Loucy (cell line): ENCODE measurements around the gene KRTAP1-3.
"Not testable (repeated sequence)": the region's sequence is repeated elsewhere in the genome, so short reads cannot be mapped to it uniquely, and the experiment has no call there.

ENCODE experiments used
- H2AFZ ChIP-seq: fragments of 200-600 bp; sonication (generic); 2 replicates; pipeline ENCODE4 v1.6.0; 2016; ENCODE audit warnings: antibody characterized with exemption, mild to moderate bottlenecking, low read length, moderate library complexity
- H3F3A ChIP-seq: fragments of 200-600 bp; 2 replicates; pipeline ENCODE4 v1.6.0; 2016; ENCODE audit warnings: antibody characterized with exemption, low read depth, mild to moderate bottlenecking
- H3K27me3 ChIP-seq: fragments of 200-600 bp; sonication (generic); 2 replicates; pipeline ENCODE4 v1.6.1; 2014; ENCODE audit warnings: low read length, mild to moderate bottlenecking; ENCODE audit not compliant: insufficient read depth, poor library complexity, severe bottlenecking
- H3K36me3 ChIP-seq: fragments of 200-600 bp; sonication (generic); 2 replicates; pipeline ENCODE4 v1.6.1; 2016; ENCODE audit warnings: low read length; ENCODE audit not compliant: insufficient read depth
- H3K4me1 ChIP-seq: fragments of 200-600 bp; sonication (generic); 2 replicates; pipeline ENCODE4 v1.5.1; 2014; ENCODE audit warnings: low read length, mild to moderate bottlenecking; ENCODE audit not compliant: insufficient read depth, poor library complexity, severe bottlenecking
- H3K4me2 ChIP-seq: fragments of 200-600 bp; sonication (generic); 2 replicates; pipeline ENCODE4 v1.6.0; 2014; ENCODE audit warnings: antibody characterized with exemption, low read length, low read depth, mild to moderate bottlenecking; ENCODE audit not compliant: poor library complexity, severe bottlenecking
- H3K4me3 ChIP-seq: fragments of 200-600 bp; sonication (generic); 2 replicates; pipeline ENCODE4 v1.5.1; 2014; ENCODE audit warnings: low read length, mild to moderate bottlenecking, mixed read lengths; ENCODE audit not compliant: poor library complexity, severe bottlenecking
- H3K79me2 ChIP-seq: fragments of 200-600 bp; sonication (generic); 2 replicates; pipeline ENCODE4 v1.6.1; 2014; ENCODE audit warnings: low read length; ENCODE audit not compliant: insufficient read depth
- H3K9ac ChIP-seq: fragments of 200-600 bp; sonication (generic); 2 replicates; pipeline ENCODE4 v1.6.0; 2014; ENCODE audit warnings: mild to moderate bottlenecking, low read depth, low read length, moderate library complexity; ENCODE audit not compliant: poor library complexity, severe bottlenecking
- H3K9me2 ChIP-seq: fragments of 200-600 bp; sonication (generic); replicated peaks from 2 replicates; pipeline ENCODE4 v1.6.1; 2016; ENCODE audit warnings: low read depth, low read length, mixed read lengths
- H3K9me3 ChIP-seq: fragments of 200-600 bp; sonication (generic); 2 replicates; pipeline ENCODE4 v1.6.1; 2014; ENCODE audit warnings: mild to moderate bottlenecking, antibody characterized with exemption, low read length, low read depth; ENCODE audit not compliant: insufficient read depth
- H4K20me1 ChIP-seq: fragments of 200-600 bp; sonication (generic); 2 replicates; pipeline ENCODE4 v1.6.0; 2014; ENCODE audit warnings: antibody characterized with exemption, low read length, mild to moderate bottlenecking; ENCODE audit not compliant: insufficient read depth, poor library complexity, severe bottlenecking
- CTCF ChIP-seq: fragments of 200-600 bp; sonication (generic); conservative IDR thresholded peaks from 2 replicates; pipeline ENCODE4 v1.5.1; 2014; ENCODE audit warnings: mild to moderate bottlenecking, antibody characterized with exemption, low read length
- EZH2phosphoT487 ChIP-seq: fragments of 200-600 bp; IDR thresholded peaks from 2 replicates; pipeline ENCODE4 v1.6.1; 2018; ENCODE audit warnings: antibody characterized with exemption, mild to moderate bottlenecking, moderate library complexity, borderline replicate concordance

KRTAP1-3 gene

GRCh38 chr17:41069031-41069430 is 34.4 kb upstream of the KRTAP1-3 start:
- H3K4me3 ChIP-seq = no peak overlapping the region
- H3F3A ChIP-seq = no peaks in the 10 kb centered on the region
- TF ChIP-seq CTCF (no peak), EZH2phosphoT487 (no peak)
- H3K36me3 ChIP-seq = no peaks in the 10 kb centered on the region
- no peak overlapping the region for H3K9ac ChIP-seq
- H2AFZ ChIP-seq = no peak overlapping the region
- no peaks in the 10 kb centered on the region for H3K27me3 ChIP-seq
- H3K4me1 ChIP-seq = peaks cover 8% of the 10 kb centered on the region
- H4K20me1 ChIP-seq = no peaks in the 10 kb centered on the region
- no peaks in the 10 kb centered on the region for H3K9me3 ChIP-seq
- no peaks in the 10 kb centered on the region for H3K79me2 ChIP-seq
- no peaks in the 10 kb centered on the region for H3K9me2 ChIP-seq
- no peak overlapping the region for H3K4me2 ChIP-seq

- Histone ChIP-seq H3K4me1 (peaks cover 8% of the 10 kb centered on the region), H3K9me2 (no peaks in the 10 kb centered on the region), H3K27me3 (no peaks in the 10 kb centered on the region), H3K9ac (no peak overlapping the region), H3K9me3 (no peaks in the 10 kb centered on the region), H3K4me3 (no peak overlapping the region), H3K4me2 (no peak overlapping the region), H4K20me1 (no peaks in the 10 kb centered on the region), H3K79me2 (no peaks in the 10 kb centered on the region), H3K36me3 (no peaks in the 10 kb centered on the region), H3F3A (no peaks in the 10 kb centered on the region), H2AFZ (no peak overlapping the region)
- TF ChIP-seq EZH2phosphoT487 (no peak), CTCF (no peak)
These were observed 32.6 kb upstream of the KRTAP1-3 start for GRCh38 chr17:41067281-41067680.

- Histone ChIP-seq H3K4me3 (no peak within 1 kb of the TSS), H3K36me3 (no peaks in the 10 kb centered on the region), H3K27me3 (no peaks in the 10 kb centered on the region), H3K4me1 (peaks cover 8% of the 10 kb centered on the region), H3K9me3 (no peaks in the 10 kb centered on the region), H3K9me2 (no peaks in the 10 kb centered on the region), H2AFZ (no peak within 1 kb of the TSS), H3K79me2 (no peaks in the 10 kb centered on the region), H3K9ac (no peak within 1 kb of the TSS), H3F3A (no peaks in the 10 kb centered on the region), H3K4me2 (no peak within 1 kb of the TSS), H4K20me1 (no peaks in the 10 kb centered on the region)
- TF ChIP-seq CTCF = no peak
These were observed 31.4 kb upstream of the KRTAP1-3 start, which contains the start of gene KRTAP2-4 for GRCh38 chr17:41065829-41066624. Gene KRTAP2-4, minus strand, starts transcription at chr17:41065879. Its CDS starts 34 bp downstream, at chr17:41065845.

- H3K4me1 ChIP-seq, H3K4me3 ChIP-seq, H3F3A ChIP-seq, H3K9me2 ChIP-seq, H3K4me2 ChIP-seq, H3K36me3 ChIP-seq, H2AFZ ChIP-seq, H3K9me3 ChIP-seq, H3K79me2 ChIP-seq, H3K9ac ChIP-seq, H3K27me3 ChIP-seq, H4K20me1 ChIP-seq: not testable (repeated sequence)
These were observed 30.5 kb upstream of the KRTAP1-3 start for GRCh38 chr17:41065016-41065689.
